HG03280 (cell line): Measurements from ENCODE around the gene HELZ2.
A peak's percentile ranks its signal among the peaks of the same experiment; 100 is the strongest.

ENCODE experiments used
- ATAC-seq: cut with Tn5 transposase; IDR thresholded peaks from one replicate; pipeline ENCODE4 v1.9.1; 2021; ENCODE audit warnings: mild to moderate bottlenecking, moderate library complexity; ENCODE audit not compliant: unreplicated experiment

Gene HELZ2

DNA sequence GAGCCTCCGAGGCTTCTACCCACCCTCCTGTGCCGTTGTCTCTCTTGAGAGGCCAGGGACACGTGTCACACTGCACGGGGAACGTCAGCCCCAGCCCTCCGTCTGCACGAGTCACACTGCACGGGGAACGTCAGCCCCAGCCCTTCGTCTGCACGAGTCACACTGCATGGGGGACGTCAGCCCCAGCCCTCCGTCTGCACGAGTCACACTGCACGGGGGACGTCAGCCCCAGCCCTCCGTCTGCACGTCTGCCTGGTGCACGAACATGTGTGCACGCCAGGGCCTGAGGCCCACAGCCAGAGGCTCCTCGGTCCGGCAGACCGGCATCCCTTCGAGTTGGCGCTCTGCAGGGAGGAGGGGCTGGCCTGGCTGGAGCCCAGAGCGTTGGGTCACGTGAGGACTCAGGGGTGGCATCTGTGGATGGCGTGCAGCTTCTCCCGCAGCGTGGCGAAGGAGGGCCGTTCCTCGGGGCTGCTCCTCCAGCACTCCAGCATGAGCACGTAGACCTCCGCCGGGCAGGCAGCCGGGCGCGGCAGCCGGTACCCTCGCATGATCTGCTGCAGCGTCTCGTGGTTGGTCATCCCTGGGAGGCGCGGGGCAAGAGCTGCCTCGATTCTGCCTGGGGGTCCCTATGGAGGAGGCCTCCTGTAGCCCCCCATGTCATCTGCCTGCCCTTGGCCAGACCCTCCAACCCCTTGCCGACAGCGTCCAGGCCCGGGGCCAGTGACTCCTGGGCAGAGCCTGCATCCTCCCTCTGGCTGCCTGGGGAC, 33.4 kb downstream of the HELZ2 start:
- no peak for ATAC-seq

GRCh38 chr20:63539441-63540370, 34.3 kb downstream of the HELZ2 start:
- no peak for ATAC-seq

DNA sequence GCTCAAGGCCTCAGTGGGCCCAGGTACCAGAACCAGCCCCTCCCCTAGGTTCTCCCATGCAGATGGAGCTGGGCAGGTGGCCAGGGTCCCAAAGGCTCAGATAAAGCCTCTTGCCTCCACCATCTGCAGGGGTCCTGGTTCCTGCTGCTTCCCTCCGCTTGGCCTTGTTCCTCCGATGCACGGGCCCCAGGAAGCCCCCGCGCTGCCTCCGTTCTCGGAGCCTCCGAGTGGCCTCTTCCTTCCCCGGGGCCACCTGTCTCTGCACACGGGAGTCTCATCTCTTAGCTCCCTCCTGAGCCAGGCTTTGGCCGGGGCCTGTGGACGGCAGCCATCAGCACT, 35.0 kb downstream of the HELZ2 start:
- ATAC-seq = no peak

- ATAC-seq = no peak
These were observed 35.6 kb downstream of the HELZ2 start for GRCh38 chr20:63538204-63539091.

DNA sequence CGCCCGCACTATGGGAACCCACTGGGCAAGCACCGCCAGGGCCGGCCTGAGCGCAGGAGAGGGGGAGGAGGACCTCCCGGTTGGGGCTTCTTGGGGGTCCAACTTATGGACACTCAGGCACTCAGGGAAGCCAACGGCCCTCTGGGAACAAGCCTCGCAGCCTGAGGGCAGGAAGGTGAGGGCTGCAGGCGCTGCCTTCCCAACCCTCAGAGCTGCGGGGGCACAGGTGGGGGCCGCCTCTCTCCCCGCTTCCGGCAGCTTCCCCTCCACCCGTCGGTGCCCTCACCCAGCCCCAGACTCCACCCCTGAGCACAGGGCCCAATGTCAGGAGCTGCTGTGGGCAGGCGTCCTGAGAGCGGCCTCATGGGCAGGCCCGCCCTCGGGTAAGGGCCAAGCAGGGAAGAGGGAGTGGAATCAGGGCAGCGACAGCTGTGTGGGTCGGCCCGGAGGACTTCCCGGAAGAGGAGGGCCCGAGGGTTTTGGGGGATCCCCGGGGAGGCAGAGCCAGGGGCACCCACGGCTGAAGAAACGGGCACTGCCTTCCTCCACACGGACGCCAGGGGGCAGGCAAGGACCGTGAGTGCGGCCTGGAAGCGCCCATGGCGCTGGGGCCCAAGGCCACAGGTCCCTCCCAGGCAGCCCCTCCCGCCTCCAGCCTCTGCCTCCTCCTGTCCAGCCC, 36.4 kb downstream of the HELZ2 start:
- ATAC-seq = peak; percentile 85

DNA sequence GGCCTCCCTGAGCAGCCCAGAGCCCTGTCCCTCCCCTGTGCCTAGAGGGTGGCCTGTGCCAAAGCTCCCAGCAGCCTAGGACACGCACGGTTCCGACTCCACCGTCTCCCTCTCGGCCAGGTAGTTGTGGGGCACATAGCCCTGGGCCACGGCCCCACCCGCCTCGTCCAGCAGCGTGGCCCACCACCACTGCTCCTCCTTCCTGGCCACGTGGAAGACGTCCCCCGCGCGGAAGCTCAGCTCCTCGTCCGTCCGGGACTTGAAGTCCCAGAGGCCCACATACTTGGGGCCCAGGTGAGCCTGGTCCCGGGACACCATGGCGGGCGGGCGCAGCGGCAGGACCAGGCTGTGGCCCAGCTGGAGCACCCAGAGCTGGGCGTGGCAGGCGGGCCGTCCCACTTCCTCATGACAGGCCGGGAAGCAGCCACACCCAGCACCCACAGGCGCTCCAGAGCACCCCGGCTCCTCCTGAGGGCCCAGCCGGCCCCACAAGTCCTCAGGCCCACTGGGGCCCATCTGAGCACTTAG, 37.0 kb downstream of the HELZ2 start, which contains the start of gene PTK6:
Gene PTK6, minus strand, starts transcription at position 380 of the 528 bp plus-strand sequence. Its CDS starts 62 bp downstream, at position 318.
- ATAC-seq = peak; percentile 7

DNA sequence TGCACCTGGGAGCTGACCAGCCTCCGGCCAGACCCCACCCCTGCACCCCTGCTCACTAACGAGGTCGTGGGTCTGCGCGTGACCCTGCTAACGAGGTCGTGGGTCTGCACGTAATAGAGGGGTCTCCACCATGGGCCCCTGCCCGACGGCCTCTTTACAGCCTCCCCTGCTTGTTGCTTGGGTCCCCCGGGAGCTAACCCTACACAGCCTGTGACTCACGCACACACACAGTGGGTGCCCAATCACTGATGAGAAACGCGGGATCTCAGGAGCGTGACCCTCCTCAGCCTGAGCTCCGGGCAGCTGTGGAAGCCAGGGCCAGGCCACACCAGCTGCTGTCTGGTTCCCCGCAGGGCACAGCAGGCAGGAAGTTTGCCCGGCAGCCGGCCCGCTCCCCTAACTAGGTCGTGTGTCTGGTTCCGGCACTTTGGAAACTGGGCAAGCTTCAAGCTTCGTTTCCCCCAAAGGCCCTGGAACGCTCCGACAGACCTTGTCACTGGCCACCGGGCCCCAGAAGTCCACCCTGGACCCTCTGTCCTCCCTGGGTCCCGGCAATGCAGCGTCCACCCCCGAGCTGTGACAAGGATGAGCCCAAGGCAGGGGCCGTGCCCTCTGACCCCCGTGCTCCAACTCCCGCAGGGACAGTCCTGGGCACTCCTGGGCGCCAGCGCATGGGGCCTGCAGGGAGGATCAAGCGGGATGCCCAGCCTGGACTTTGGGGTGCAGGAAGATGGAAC, 37.6 kb downstream of the HELZ2 start:
- ATAC-seq = no peak

DNA sequence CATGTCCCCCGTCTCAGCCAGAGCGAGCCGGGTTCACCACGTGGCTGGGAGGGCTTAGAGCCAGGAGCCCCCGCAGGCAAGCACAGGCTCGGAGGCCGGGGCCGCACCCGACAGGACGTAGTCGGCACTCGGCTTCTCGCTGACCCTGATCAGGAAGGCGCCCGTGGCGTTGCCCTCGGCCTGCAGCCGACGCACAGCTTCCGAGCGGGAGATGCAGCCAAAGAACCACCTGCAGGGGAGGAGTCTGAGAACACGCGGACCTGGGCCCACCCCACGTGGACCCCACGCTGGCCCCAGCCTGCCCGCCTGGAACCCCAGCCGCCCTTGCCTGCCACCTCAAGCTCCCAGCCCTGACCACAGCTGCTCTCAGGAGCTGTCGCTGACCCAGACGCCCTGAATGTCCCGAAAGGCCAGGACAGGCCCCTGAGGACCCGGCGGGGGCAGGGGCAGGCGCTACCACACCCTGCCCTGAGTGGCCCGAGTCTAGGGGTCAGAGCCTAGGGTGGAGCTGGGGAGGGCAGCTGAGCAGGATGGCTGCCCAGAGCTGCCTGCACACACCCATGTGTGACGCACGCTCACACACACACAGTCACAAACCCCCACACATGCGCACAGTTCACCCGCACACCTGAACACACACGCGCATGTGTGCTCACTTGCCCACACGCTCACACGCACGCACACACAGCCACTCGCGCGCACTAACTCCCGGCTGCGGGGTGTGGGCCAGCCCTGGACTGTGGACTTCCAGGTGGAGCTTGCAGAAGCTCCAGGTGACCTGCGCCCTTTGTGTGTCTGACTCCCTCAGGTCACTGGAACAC, 39.0 kb downstream of the HELZ2 start:
- no peak for ATAC-seq

DNA sequence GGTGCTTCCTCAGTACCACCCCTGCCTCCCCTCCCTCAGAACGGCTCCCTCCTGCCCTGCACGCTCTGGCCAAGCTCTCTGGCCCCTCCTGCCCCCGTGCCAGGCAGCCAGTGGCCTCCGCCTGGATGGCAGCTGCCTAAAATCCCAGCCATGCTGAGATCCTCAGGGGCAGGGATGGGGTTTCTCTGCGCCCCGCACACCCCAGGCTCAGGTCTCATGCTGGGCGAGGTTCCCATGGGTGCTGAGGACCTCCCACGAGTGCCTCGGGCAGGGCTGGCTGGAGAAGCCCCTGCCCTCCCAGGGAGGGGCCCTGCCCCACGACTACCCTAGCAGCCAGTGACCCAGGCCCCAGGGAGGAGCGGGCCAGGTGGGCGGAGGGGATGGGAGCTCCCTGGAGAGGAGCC, 39.6 kb downstream of the HELZ2 start:
- ATAC-seq = no peak

- no peak for ATAC-seq
These were observed 40.1 kb downstream of the HELZ2 start for GRCh38 chr20:63533871-63534393.

DNA sequence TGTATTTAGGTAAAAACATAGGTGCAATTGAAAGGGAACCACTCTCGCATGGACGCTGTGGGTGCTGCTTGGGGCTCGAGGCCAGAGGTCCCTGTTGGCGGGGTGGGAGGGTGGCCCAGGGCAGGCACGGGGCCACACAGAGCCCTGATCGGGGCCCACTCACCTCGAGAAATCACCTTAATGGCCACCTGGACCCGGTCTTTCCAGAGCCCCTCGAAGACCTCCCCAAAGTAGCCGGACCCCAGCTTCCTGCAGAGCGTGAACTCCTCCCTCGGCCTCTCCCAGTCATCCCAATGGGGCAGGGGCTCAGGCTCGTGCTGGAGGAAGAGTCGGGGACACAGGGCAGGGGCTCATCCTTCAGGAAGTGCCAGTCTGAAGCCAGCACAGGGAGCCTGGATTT, 40.7 kb downstream of the HELZ2 start:
- ATAC-seq = no peak

DNA sequence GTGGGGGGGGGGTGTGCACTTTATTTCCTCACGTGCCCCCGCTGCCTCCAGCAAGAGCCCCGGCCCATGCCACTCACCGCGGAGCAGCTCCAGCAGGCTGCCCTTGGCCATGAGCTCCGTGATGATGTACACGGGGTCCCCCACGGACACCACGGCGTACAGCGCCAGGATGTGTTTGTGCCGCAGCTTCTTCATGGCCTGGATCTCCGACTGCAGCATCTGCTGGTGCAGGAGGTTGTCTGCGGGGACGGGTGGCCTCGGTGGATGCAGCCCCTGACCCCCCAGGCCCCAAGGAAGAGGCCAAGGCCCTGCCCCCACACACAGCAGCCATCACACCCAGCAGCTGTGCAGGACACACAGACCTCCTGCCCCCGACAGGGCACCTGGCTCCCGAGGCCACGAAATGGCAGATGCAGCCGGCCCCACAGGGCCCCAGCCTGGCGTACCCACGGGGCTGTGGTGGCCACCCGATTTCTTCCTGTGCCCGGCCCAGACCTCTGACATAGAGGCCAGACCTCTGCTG, 41.5 kb downstream of the HELZ2 start:
- ATAC-seq = no peak

- no peak for ATAC-seq
These were observed 42.2 kb downstream of the HELZ2 start for GRCh38 chr20:63531686-63532448.

- ATAC-seq = no peak
These were observed 43.3 kb downstream of the HELZ2 start for GRCh38 chr20:63530788-63531160.

GRCh38 chr20:63529861-63530787, 43.9 kb downstream of the HELZ2 start:
- ATAC-seq = no peak

GRCh38 chr20:63529180-63529860, 44.7 kb downstream of the HELZ2 start:
- ATAC-seq = no peak
